Neural progenitor cell (in vitro differentiated cells): ENCODE data around the gene SNX25. TPM values are rescaled to one million over a fixed set of nuclear protein-coding genes. Genes with fewer than 3 reads are reported as not detected.

ENCODE experiments used
- DNase-seq: peaks from one replicate; pipeline ENCODE4 v3.0.0-alpha.2; 2016; ENCODE audit warnings: low spot score
- H2AFZ ChIP-seq: fragments of 200-600 bp; sonication (generic); replicated peaks from 2 replicates; pipeline ENCODE4 v1.6.1; 2016; ENCODE audit warnings: antibody characterized with exemption
- H3F3A ChIP-seq: fragments of 200-600 bp; sonication (generic); 2 replicates; pipeline ENCODE4 v1.6.1; 2016; ENCODE audit warnings: antibody characterized with exemption, low read depth
- H3K27ac ChIP-seq: fragments of 200-600 bp; sonication (generic); 2 replicates; pipeline ENCODE4 v1.5.1; 2016; ENCODE audit warnings: mild to moderate bottlenecking
- H3K27me3 ChIP-seq: fragments of 200-600 bp; sonication (generic); 2 replicates; pipeline ENCODE4 v1.6.1; 2016; ENCODE audit warnings: mild to moderate bottlenecking, moderate library complexity
- H3K36me3 ChIP-seq: fragments of 200-600 bp; sonication (generic); 2 replicates; pipeline ENCODE4 v1.5.1; 2016
- H3K4me1 ChIP-seq: fragments of 200-600 bp; sonication (generic); 2 replicates; pipeline ENCODE4 v1.6.1; 2016; ENCODE audit warnings: mixed run types
- H3K4me2 ChIP-seq: fragments of 200-600 bp; sonication (generic); 2 replicates; pipeline ENCODE4 v1.6.1; 2016
- H3K4me3 ChIP-seq: fragments of 200-600 bp; sonication (generic); 2 replicates; pipeline ENCODE4 v1.5.1; 2016
- H3K79me2 ChIP-seq: fragments of 200-600 bp; sonication (generic); 2 replicates; pipeline ENCODE4 v1.6.1; 2016; ENCODE audit warnings: low read depth
- H3K9ac ChIP-seq: fragments of 200-600 bp; sonication (generic); 2 replicates; pipeline ENCODE4 v1.6.1; 2016
- H3K9me3 ChIP-seq: fragments of 200-600 bp; sonication (generic); 2 replicates; pipeline ENCODE4 v1.5.1; 2016; ENCODE audit warnings: low read depth
- H4K20me1 ChIP-seq: fragments of 200-600 bp; sonication (generic); 2 replicates; pipeline ENCODE4 v1.6.1; 2016; ENCODE audit warnings: low read depth
- H3K27ac Mint-ChIP-seq: 3 replicates; pipeline ENCODE4 v1.8.0; 2021; ENCODE audit warnings: mixed read lengths
- H3K27me3 Mint-ChIP-seq: 2 replicates; pipeline ENCODE4 v1.8.0; 2022; ENCODE audit warnings: low read depth, mild to moderate bottlenecking, inconsistent platforms, moderate library complexity, mixed read lengths; ENCODE audit not compliant: insufficient read depth
- H3K36me3 Mint-ChIP-seq: 3 replicates; pipeline ENCODE4 v1.8.0; 2021; ENCODE audit warnings: mixed read lengths
- H3K4me1 Mint-ChIP-seq: 3 replicates; pipeline ENCODE4 v1.8.0; 2021; ENCODE audit warnings: mixed read lengths
- H3K4me3 Mint-ChIP-seq: 3 replicates; pipeline ENCODE4 v1.8.0; 2021; ENCODE audit warnings: mild to moderate bottlenecking, moderate library complexity, mixed read lengths
- H3K9me3 Mint-ChIP-seq: 3 replicates; pipeline ENCODE4 v1.8.0; 2020; ENCODE audit warnings: mixed read lengths
- EZH2 ChIP-seq: fragments of 200-600 bp; sonication (generic); IDR thresholded peaks from 2 replicates; pipeline ENCODE4 v1.6.1; 2017; ENCODE audit warnings: antibody characterized with exemption, mild to moderate bottlenecking, moderate library complexity
- EZH2phosphoT487 ChIP-seq: fragments of 200-600 bp; sonication (generic); IDR thresholded peaks from 2 replicates; pipeline ENCODE4 v1.6.1; 2017; ENCODE audit warnings: antibody characterized with exemption
- total RNA-seq: library from RNA; depleted of rRNA; stranded (reverse); fragments of >200 nt; gene quantifications from 2 replicates; pipeline ENCODE4 v1.2.3, GENCODE V29; 2015; ENCODE audit warnings: low replicate concordance
- TF ChIP-seq, protein P1 (sequence below): fragments of 200-600 bp; sonication (generic); IDR thresholded peaks from 2 replicates; pipeline ENCODE4 v1.5.1; 2017; ENCODE audit warnings: antibody characterized with exemption, mild to moderate bottlenecking

SNX25 gene
- total RNA-seq, 1 donor from 2014 or later = 50.8 TPM

DNA sequence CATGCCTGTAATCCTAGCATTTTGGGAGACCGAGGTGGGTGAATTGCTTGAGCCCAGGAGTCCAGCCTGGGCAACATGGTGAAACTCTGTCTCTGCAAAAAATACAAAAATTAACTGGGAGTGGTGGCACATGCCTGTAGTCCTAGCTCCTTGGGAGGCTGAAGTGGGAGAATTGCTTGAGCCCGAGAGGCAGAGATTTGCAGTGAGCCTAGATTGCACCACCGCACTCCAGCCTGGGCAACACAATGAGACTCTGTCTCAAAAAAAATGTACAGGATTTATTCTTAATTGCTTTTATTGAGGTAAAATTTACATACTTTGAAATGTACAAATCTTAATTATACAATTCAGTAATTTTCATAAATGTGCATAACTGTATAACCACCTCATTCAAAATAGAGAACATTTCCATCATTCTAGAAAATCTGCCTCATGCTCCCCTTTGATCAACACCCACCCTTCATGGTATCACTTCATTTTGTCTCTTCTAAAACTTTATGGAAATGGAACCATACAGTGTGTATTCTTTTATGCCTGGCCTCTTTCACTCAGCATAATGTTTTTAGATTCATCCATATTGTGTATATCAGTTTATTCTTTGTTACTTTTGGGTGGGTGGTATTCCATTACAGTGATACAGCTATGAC, 39.1 kb downstream of the SNX25 start:
- H3K27me3 ChIP-seq = no peaks in the 10 kb centered on the region
- no peak overlapping the region for H3K4me2 ChIP-seq
- Mint-ChIP-seq H3K9me3 (no peaks in the 10 kb centered on the region), H3K27ac (no peak overlapping the region), H3K4me3 (no peak overlapping the region), H3K27me3 (no peaks in the 10 kb centered on the region), H3K4me1 (peaks cover 3% of the 10 kb centered on the region), H3K36me3 (peaks cover 19% of the 10 kb centered on the region)
- no peak for DNase-seq
- peaks cover 18% of the 10 kb centered on the region for H3K79me2 ChIP-seq
- no peak overlapping the region for H3K4me3 ChIP-seq
- no peak overlapping the region for H3K27ac ChIP-seq
- no peak overlapping the region for H3K9ac ChIP-seq
- H2AFZ ChIP-seq = no peak overlapping the region
- no peaks in the 10 kb centered on the region for H3K4me1 ChIP-seq
- H3F3A ChIP-seq = no peaks in the 10 kb centered on the region
- no peaks in the 10 kb centered on the region for H4K20me1 ChIP-seq
- no peak for TF ChIP-seq EZH2
- TF ChIP-seq, protein P1, sequence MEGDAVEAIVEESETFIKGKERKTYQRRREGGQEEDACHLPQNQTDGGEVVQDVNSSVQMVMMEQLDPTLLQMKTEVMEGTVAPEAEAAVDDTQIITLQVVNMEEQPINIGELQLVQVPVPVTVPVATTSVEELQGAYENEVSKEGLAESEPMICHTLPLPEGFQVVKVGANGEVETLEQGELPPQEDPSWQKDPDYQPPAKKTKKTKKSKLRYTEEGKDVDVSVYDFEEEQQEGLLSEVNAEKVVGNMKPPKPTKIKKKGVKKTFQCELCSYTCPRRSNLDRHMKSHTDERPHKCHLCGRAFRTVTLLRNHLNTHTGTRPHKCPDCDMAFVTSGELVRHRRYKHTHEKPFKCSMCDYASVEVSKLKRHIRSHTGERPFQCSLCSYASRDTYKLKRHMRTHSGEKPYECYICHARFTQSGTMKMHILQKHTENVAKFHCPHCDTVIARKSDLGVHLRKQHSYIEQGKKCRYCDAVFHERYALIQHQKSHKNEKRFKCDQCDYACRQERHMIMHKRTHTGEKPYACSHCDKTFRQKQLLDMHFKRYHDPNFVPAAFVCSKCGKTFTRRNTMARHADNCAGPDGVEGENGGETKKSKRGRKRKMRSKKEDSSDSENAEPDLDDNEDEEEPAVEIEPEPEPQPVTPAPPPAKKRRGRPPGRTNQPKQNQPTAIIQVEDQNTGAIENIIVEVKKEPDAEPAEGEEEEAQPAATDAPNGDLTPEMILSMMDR = no peak
- TF ChIP-seq EZH2phosphoT487 = no peak
- no peaks in the 10 kb centered on the region for H3K9me3 ChIP-seq
- H3K36me3 ChIP-seq = no peaks in the 10 kb centered on the region

DNA sequence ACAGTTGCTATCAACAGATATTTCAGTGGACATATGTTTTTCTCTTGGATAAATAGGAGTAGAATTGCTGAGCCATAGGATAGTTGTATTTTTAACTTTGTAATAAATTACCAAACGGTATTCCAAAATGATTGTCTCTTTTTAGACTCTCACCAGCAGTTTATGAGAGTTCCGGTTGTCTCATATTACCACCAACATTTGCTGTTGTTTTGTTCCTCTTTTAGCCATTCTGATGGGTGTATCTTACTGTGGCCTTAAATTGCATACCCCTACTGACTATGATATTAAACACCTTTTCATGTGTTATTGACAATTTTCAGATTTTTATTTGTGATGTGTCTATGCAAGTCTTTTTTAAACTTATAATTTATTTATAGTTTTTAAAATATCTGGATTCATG, 39.7 kb downstream of the SNX25 start:
- Mint-ChIP-seq H3K4me3 (no peak overlapping the region), H3K27ac (no peak overlapping the region), H3K4me1 (peaks cover 3% of the 10 kb centered on the region), H3K27me3 (no peaks in the 10 kb centered on the region), H3K36me3 (peaks cover 20% of the 10 kb centered on the region), H3K9me3 (no peaks in the 10 kb centered on the region)
- H3K27ac ChIP-seq = no peak overlapping the region
- H3K79me2 ChIP-seq = peaks cover 13% of the 10 kb centered on the region
- no peak for DNase-seq
- TF ChIP-seq, protein P1 = no peak
- TF ChIP-seq EZH2 (no peak), EZH2phosphoT487 (no peak)
- no peak overlapping the region for H2AFZ ChIP-seq
- H3F3A ChIP-seq = no peaks in the 10 kb centered on the region
- H3K9ac ChIP-seq = no peak overlapping the region
- no peak overlapping the region for H3K4me3 ChIP-seq
- no peaks in the 10 kb centered on the region for H3K4me1 ChIP-seq
- H4K20me1 ChIP-seq = no peaks in the 10 kb centered on the region
- no peaks in the 10 kb centered on the region for H3K36me3 ChIP-seq
- no peaks in the 10 kb centered on the region for H3K9me3 ChIP-seq
- H3K27me3 ChIP-seq = no peaks in the 10 kb centered on the region
- H3K4me2 ChIP-seq = no peak overlapping the region

DNA sequence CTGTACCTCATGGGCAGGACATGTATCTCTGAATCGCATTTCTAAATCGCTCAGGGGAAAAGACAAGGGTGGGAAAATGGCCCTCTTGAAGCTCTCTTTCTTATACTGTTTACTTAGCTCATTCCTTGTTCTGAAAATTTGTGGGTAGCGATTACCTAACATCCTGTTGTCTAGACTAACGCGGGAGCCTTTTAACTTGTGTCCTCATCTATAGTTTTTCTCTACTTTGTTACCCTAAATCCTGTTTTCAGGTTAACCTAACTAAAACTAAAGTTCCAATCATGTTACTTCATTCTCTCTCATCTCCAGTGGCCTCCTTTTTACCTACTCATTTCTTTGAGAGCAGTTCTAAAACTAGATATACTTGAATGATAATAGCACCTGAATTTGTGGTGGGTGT, 45.0 kb downstream of the SNX25 start:
- DNase-seq = no peak
- H3K27me3 ChIP-seq = no peaks in the 10 kb centered on the region
- H3K4me3 Mint-ChIP-seq = no peak overlapping the region
- H2AFZ ChIP-seq = no peak overlapping the region
- H3K27me3 Mint-ChIP-seq = no peaks in the 10 kb centered on the region
- H3K36me3 ChIP-seq = no peaks in the 10 kb centered on the region
- H3K9me3 ChIP-seq = no peaks in the 10 kb centered on the region
- TF ChIP-seq EZH2 (no peak), EZH2phosphoT487 (no peak)
- TF ChIP-seq, protein P1 = no peak
- H3K9me3 Mint-ChIP-seq = no peaks in the 10 kb centered on the region
- no peak overlapping the region for H3K9ac ChIP-seq
- no peak overlapping the region for H3K27ac ChIP-seq
- no peaks in the 10 kb centered on the region for H3K79me2 ChIP-seq
- peaks cover 5% of the 10 kb centered on the region for H3K4me1 ChIP-seq
- no peak overlapping the region for H3K27ac Mint-ChIP-seq
- H3K4me3 ChIP-seq = no peak overlapping the region
- H3K4me1 Mint-ChIP-seq = peaks cover 3% of the 10 kb centered on the region
- no peaks in the 10 kb centered on the region for H3F3A ChIP-seq
- H4K20me1 ChIP-seq = no peaks in the 10 kb centered on the region
- no peak overlapping the region for H3K4me2 ChIP-seq
- peaks cover 14% of the 10 kb centered on the region for H3K36me3 Mint-ChIP-seq
